ENCODE results near the gene CFAP74. TPM values are rescaled to one million over a fixed set of nuclear protein-coding genes. Genes with fewer than 3 reads are reported as not detected.
A peak's percentile ranks its signal among the peaks of the same experiment; 100 is the strongest.

CFAP74 gene
- total RNA-seq, 6 experiments from 2014 or later: 0.16 to 3.5 (median 0.32) TPM; not detected in 1

- DNase-seq (no peak), ATAC-seq (no peak)
- H3K4me1 ChIP-seq: peaks cover 0 to 25% (median 0%) of the 10 kb centered on the region in 4 donors
- no peaks in the 10 kb centered on the region for H3K9me3 ChIP-seq
- H3K27ac ChIP-seq: no peak overlapping the region
- no CpG with 5 or more reads among the region's 14 CpGs for WGBS (ENCODE audit: insufficient coverage, low coverage, low lambda C conversion rate, missing lambda C conversion rate)
- no peaks in the 10 kb centered on the region for H3K36me3 ChIP-seq
- H3K4me3 ChIP-seq: no peak overlapping the region
- intact Hi-C loops (cut with DNase I): no loop called here
- TF ChIP-seq POLR2A (IDR thresholded peaks at IDR 0.05): no peak
- TF ChIP-seq CTCF (IDR thresholded peaks at IDR 0.05): no peak
- H3K27me3 ChIP-seq: no peaks in the 10 kb centered on the region
Observed at GRCh38 chr1:1895456-1896336, 107.9 kb downstream of the CFAP74 start.

- Histone ChIP-seq H3K4me3 (no peak overlapping the region), H3K9me3 (no peaks in the 10 kb centered on the region), H3K36me3 (no peaks in the 10 kb centered on the region), H3K27me3 (no peaks in the 10 kb centered on the region), H3K27ac (no peak overlapping the region), H3K4me1 (peaks cover 0 to 25% (median 0%) of the 10 kb centered on the region in 4 donors)
- TF ChIP-seq CTCF (IDR thresholded peaks at IDR 0.05) (no peak), POLR2A (IDR thresholded peaks at IDR 0.05) (no peak)
- intact Hi-C loops (cut with DNase I): no loop called here
- ATAC-seq (no peak), DNase-seq (no peak)
- 13% methylated on average over 3 of the region's 10 CpGs for WGBS (ENCODE audit: insufficient coverage, low coverage, low lambda C conversion rate, missing lambda C conversion rate)
Observed at GRCh38 chr1:1895060-1895418, 108.5 kb downstream of the CFAP74 start.

GRCh38 chr1:1894354-1895059 is 109.1 kb downstream of the CFAP74 start:
- TF ChIP-seq POLR2A (IDR thresholded peaks at IDR 0.05) (no peak), CTCF (IDR thresholded peaks at IDR 0.05) (no peak)
- 16% methylated on average over 6 of the region's 14 CpGs for WGBS (ENCODE audit: insufficient coverage, low coverage, low lambda C conversion rate, missing lambda C conversion rate)
- Histone ChIP-seq H3K4me1 (peaks cover 0 to 27% (median 0%) of the 10 kb centered on the region in 4 donors), H3K36me3 (no peaks in the 10 kb centered on the region), H3K27ac (no peak overlapping the region), H3K4me3 (no peak overlapping the region), H3K27me3 (no peaks in the 10 kb centered on the region), H3K9me3 (no peaks in the 10 kb centered on the region)
- DNase-seq (peak in 1 of 3 donors; percentile 67), ATAC-seq (peak; percentile 10 to 18 (median 14))
- intact Hi-C loops (cut with DNase I): no loop called here

DNA sequence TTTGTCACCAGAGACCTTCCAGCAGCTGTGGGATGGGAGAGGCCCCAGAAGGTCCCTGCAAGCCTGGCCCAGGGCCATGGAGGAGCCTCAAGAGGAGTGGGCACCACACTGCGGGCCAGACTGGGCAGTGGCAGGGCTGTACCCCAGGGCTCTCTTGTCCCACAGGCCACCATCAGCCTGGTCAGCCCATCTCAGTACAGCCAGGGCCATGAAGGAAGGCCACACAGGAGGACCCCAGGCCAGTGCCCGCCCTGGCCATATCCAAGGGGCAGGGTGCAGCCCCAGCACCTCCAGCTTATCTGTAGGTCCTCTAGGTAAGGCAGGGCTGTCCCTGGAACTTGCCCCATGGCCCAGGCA is 109.6 kb downstream of the CFAP74 start:
- WGBS (ENCODE audit: insufficient coverage, low coverage, low lambda C conversion rate, missing lambda C conversion rate): no CpG with 5 or more reads among the region's 2 CpGs
- H3K4me3 ChIP-seq: no peak overlapping the region
- no peaks in the 10 kb centered on the region for H3K27me3 ChIP-seq
- no peak for ATAC-seq
- intact Hi-C loops (cut with DNase I): no loop called here
- peaks cover 0 to 32% (median 2%) of the 10 kb centered on the region in 4 donors for H3K4me1 ChIP-seq
- no peak for TF ChIP-seq CTCF (IDR thresholded peaks at IDR 0.05)
- no peak for TF ChIP-seq POLR2A (IDR thresholded peaks at IDR 0.05)
- H3K27ac ChIP-seq: no peak overlapping the region
- DNase-seq: no peak
- H3K36me3 ChIP-seq: no peaks in the 10 kb centered on the region
- no peaks in the 10 kb centered on the region for H3K9me3 ChIP-seq
